ENCODE measurements around the gene FAHD1. TPM values are rescaled to one million over a fixed set of nuclear protein-coding genes. Genes with fewer than 3 reads are reported as not detected.

Gene FAHD1
- total RNA-seq, 2 experiments from 2014 or later = 8.5 to 8.8 TPM

DNA sequence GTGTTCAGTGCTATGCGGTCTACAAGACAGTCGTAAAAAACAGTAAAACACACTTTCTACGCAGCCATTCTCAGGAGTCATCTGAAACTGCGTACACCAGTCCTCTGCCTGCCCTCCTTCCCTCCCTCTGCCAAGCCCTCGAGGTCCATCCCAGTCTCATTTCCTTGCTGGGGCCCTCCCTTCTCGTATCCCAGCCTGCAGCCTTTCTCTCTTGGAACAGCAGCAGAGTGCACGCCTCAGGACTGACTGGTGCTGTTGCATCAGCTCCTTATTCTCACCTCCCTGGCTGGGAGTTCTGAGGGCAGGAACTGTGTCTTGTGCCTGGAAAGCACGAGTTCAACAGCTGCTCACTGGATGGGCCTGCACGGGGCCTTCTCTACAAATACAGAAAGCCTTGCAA is 12.5 kb downstream of the FAHD1 start:
- CTCF ChIA-PET = no interaction called here
- Mint-ChIP-seq H3K27me3 (no peaks in the 10 kb centered on the region), H3K4me3 (no peak overlapping the region), H3K27ac (no peak overlapping the region), H3K9me3 (no peaks in the 10 kb centered on the region), H3K4me1 (ENCODE audit: low read depth) (no peaks in the 10 kb centered on the region), H3K36me3 (no peaks in the 10 kb centered on the region)
- no peak for DNase-seq
- POLR2A ChIA-PET = no interaction called here
- intact Hi-C loops (cut with micrococcal nuclease) = no loop called here

DNA sequence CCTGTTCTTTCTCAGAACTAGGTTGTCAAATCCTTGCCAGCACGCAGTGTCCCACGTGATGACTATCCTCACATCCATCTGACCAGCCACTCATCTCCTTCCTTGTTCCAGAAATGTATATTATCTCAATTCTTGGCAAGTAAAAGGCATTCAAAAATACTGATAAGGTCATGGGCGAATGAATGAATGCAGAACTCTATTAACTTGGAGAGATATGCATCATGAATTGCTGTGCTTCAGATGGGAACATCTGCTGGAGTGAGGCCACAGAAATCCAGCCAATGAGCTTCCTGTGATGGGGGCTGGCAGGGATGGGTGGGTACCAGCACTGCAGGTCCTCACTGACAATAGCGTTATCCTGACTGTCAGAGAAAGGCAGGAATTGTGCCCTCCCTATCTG is 19.0 kb downstream of the FAHD1 start:
- Mint-ChIP-seq H3K4me1 (ENCODE audit: low read depth) (no peaks in the 10 kb centered on the region), H3K9me3 (no peaks in the 10 kb centered on the region), H3K36me3 (no peaks in the 10 kb centered on the region), H3K27me3 (peaks cover 3% of the 10 kb centered on the region), H3K27ac (no peak overlapping the region), H3K4me3 (no peak overlapping the region)
- POLR2A ChIA-PET = no interaction called here
- intact Hi-C loops (cut with micrococcal nuclease) = no loop called here
- no peak for DNase-seq
- CTCF ChIA-PET = no interaction called here

DNA sequence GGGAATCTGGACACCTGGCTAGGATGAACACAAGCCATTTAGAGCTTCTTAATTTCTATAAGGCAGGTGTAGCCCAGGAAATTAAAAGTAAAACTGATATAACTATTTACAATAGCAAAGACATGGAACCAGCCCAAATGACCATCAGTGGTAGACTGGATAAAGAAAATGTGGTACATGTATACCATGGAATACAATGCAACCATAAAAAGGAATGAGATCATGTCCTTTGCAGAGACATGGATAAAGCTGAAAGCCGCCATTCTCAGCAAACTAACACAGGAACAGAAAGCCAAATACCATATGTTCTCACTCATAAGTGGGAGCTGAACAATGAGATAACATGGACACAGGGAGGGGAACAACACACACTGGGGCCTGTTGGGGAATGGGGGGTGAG is 19.4 kb downstream of the FAHD1 start:
- Mint-ChIP-seq H3K9me3 (no peaks in the 10 kb centered on the region), H3K27ac (no peak overlapping the region), H3K4me3 (no peak overlapping the region), H3K27me3 (peaks cover 3% of the 10 kb centered on the region), H3K36me3 (no peaks in the 10 kb centered on the region), H3K4me1 (ENCODE audit: low read depth) (no peaks in the 10 kb centered on the region)
- intact Hi-C loops (cut with micrococcal nuclease) = no loop called here
- ChIA-PET CTCF (no interaction called here), POLR2A (no interaction called here)
- no peak for DNase-seq

DNA sequence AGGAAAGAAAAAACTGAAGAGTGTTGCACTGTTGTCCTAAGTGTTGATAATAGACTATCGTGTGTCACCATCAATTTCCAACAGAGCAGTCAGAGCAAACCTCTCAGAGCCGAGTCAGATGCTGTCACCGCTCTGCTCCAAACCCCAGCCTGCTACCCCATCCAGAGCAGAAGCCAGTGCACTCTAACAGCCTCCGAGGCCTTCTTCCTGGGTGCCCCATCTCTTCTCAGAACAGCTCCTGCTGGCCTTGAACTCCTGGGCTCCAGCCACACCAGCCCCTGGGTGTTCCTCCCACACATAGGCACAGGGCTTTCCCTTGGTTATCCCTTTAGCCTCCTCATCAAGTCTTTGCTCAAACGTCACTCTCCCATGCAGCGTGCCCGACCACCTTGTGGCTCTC is 24.0 kb downstream of the FAHD1 start:
- ChIA-PET POLR2A (no interaction called here), CTCF (no interaction called here)
- Mint-ChIP-seq H3K4me3 (no peak overlapping the region), H3K4me1 (ENCODE audit: low read depth) (peaks cover 17% of the 10 kb centered on the region), H3K9me3 (no peaks in the 10 kb centered on the region), H3K27me3 (no peaks in the 10 kb centered on the region), H3K36me3 (no peaks in the 10 kb centered on the region), H3K27ac (no peak overlapping the region)
- no peak for DNase-seq
- intact Hi-C loops (cut with micrococcal nuclease) = no loop called here

DNA sequence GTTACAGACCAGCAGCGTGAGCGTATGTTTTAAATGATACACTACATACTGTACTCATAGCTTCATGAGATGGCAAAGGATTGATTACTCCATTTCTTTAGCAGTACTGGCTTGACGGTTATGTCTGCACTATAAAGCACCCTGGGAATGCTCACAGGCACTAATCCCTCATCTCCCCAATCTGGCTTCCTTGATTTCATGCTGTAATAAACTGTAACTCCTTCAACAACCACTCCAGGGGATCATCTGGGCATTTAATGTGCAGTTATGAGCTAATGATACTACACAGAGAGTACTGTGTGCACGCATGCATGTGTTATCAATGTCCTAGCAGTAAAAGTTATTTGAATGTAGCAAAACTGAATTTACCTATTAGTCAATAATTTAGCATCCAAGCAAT is 24.8 kb downstream of the FAHD1 start:
- ChIA-PET POLR2A (no interaction called here), CTCF (interaction anchor here (1.4 kb wide), 1 partner anchor 13 kb away, joined by 4 read pairs; no protein-coding TSS in a partner anchor)
- Mint-ChIP-seq H3K27ac (no peak overlapping the region), H3K4me3 (no peak overlapping the region), H3K4me1 (ENCODE audit: low read depth) (peaks cover 17% of the 10 kb centered on the region), H3K27me3 (no peaks in the 10 kb centered on the region), H3K9me3 (no peaks in the 10 kb centered on the region), H3K36me3 (no peaks in the 10 kb centered on the region)
- intact Hi-C loops (cut with micrococcal nuclease) = no loop called here
- no peak for DNase-seq

DNA sequence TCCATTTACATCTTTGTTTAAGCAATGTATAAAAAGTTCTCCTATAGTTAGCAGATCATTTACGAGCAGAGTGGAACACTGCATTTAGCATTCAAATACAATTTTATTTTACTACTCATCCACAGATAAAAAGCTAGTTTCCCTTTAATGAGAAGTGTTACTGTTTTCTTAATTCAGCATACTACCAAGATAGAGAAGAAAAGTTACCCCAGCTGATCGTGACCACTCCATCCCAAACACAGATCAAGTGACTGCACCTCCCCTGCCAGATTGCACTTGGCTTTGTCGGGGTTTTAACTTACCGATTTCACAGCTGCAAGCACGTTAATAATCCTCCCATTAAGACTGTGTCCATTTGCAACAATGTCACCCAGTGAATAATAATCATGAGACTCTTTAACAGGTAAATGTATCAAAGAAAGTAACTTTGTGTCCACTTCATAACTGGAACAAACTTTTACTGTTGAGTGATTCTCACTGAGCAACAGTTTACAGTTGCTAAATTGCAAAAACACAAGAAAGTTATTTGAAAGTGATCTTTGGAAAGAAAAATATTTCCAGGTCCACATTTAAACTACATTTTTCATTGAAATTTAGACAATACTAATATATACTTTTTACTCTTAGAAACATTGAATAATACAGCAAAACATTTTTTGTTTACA is 30.6 kb downstream of the FAHD1 start:
- no peaks in the 10 kb centered on the region for H3K36me3 Mint-ChIP-seq
- ChIA-PET CTCF (interaction anchor here (0.7 to 3.1 kb wide), 2 partner anchors 26 to 71 kb away, joined by 3 to 12 read pairs; no protein-coding TSS in a partner anchor), POLR2A (no interaction called here)
- no peak overlapping the region for H3K27ac Mint-ChIP-seq
- no peak for DNase-seq
- H3K4me3 Mint-ChIP-seq = no peak overlapping the region
- H3K9me3 Mint-ChIP-seq = no peaks in the 10 kb centered on the region
- peaks cover 23% of the 10 kb centered on the region for H3K27me3 Mint-ChIP-seq
- intact Hi-C loops (cut with micrococcal nuclease) = no loop called here
- peaks cover 21% of the 10 kb centered on the region for H3K4me1 Mint-ChIP-seq (ENCODE audit: low read depth)

DNA sequence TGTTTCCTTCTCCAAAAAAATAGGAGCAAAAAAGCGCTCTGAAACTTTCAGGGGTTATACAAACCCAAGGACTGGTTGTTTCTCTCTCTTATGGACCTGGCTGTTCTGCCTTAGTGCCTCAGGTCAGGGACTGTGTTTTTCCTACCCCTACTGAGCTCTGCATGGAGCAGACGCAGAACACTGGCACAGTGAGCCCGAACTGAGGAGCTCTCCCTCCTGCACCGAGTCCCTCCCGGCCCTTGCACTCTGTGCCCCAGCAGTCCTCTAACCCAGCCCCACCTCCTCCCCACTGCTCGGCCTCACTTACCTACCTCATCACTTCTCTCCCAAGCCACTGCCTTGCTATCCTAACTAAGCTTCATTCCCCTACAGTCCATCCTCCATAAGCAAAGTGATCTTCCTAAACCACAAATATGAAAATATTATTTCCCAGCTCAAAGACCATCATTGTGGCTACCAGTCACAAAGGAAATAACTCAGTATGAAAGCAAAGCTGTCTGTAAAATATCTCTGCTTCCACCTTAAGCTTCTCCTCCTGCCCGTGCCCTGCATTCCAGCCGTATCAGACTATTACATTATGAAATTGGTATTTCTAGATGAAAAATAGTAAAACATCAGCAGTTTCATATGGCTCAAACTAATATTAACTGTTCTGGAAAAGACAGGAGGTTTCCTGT is 31.3 kb downstream of the FAHD1 start:
- no peak for DNase-seq
- no peak overlapping the region for H3K27ac Mint-ChIP-seq
- no peaks in the 10 kb centered on the region for H3K9me3 Mint-ChIP-seq
- H3K4me1 Mint-ChIP-seq (ENCODE audit: low read depth) = peaks cover 21% of the 10 kb centered on the region
- intact Hi-C loops (cut with micrococcal nuclease) = no loop called here
- ChIA-PET CTCF (interaction anchor here (3.1 kb wide), 1 partner anchor 71 kb away, joined by 12 read pairs; no protein-coding TSS in a partner anchor), POLR2A (no interaction called here)
- H3K27me3 Mint-ChIP-seq = peaks cover 23% of the 10 kb centered on the region
- no peak overlapping the region for H3K4me3 Mint-ChIP-seq
- no peaks in the 10 kb centered on the region for H3K36me3 Mint-ChIP-seq

DNA sequence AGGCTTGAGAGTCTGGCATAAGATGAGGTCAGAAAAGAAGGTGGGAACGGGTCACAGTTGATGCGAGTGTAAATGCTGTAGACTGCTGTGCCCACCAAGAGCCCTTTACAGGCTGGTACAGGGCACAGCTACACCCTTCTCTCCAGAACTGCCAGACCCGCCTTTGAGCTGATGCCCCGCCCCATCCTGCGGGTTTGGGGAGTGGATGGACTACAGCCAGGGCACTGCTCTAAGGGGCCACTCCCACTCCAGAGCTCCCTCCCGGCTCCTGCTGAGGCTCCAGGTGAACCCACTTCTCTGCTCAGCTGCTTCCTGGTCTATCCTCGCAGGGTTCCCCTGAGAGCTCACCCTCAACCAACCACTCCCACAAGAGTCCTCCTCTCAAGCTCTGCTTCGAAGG is 32.6 kb downstream of the FAHD1 start:
- ChIA-PET POLR2A (no interaction called here), CTCF (interaction anchor here (3.1 kb wide), 1 partner anchor 69 kb away, joined by 12 read pairs; no protein-coding TSS in a partner anchor)
- H3K4me1 Mint-ChIP-seq (ENCODE audit: low read depth) = peaks cover 17% of the 10 kb centered on the region
- H3K27ac Mint-ChIP-seq = no peak overlapping the region
- no peak overlapping the region for H3K4me3 Mint-ChIP-seq
- H3K36me3 Mint-ChIP-seq = no peaks in the 10 kb centered on the region
- intact Hi-C loops (cut with micrococcal nuclease) = no loop called here
- peaks cover 26% of the 10 kb centered on the region for H3K27me3 Mint-ChIP-seq
- DNase-seq = no peak
- no peaks in the 10 kb centered on the region for H3K9me3 Mint-ChIP-seq

DNA sequence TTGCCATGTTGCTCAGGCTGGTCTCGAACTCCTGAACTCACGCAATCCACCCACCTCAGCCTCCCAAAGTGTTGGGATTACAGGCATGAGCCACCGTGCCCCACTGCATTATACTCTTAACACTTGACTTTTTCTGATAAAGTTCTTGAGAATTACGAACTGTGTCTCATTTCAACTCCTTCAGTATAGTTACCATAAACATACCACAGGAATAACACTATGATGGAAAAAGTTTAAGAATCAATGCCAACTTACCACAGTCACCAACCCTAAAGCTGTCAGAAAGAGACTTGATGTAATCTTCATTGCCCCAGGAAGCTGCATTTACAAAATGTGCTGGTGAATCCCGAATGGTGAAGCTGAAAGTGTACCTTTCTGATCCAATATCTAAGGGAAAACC is 34.7 kb downstream of the FAHD1 start:
- CTCF ChIA-PET = interaction anchor here (1.0 to 1.6 kb wide), 4 partner anchors 34 to 279 kb away, joined by 3 read pairs; no protein-coding TSS in a partner anchor
- Mint-ChIP-seq H3K27ac (no peak overlapping the region), H3K4me3 (no peak overlapping the region), H3K36me3 (no peaks in the 10 kb centered on the region), H3K4me1 (ENCODE audit: low read depth) (peaks cover 6% of the 10 kb centered on the region), H3K9me3 (no peaks in the 10 kb centered on the region), H3K27me3 (peaks cover 26% of the 10 kb centered on the region)
- no peak for DNase-seq
- intact Hi-C loops (cut with micrococcal nuclease) = no loop called here
- POLR2A ChIA-PET = interaction anchor here (0.7 kb wide), 1 partner anchor 99 kb away, joined by 3 read pairs; no protein-coding TSS in a partner anchor

DNA sequence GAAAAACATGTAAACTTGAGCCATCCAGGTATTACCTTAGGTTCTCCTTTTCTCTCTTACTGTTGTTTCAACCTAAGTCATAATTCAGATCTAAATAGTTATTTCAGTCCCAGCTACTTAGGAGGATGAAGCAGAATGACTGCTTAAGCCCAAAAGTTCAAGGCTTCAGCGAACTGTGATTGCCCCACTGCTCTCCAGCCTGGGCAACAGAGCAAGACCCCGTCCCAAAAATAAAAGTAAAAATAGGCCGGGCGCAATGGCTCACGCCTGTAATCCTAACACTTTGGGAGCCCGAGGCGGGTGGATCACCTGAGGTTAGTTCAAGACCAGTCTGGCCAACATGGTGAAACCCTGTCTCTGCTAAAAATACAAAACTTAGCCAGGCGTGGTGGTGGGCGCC is 35.4 kb downstream of the FAHD1 start:
- POLR2A ChIA-PET = interaction anchor here (0.7 kb wide), 1 partner anchor 98 kb away, joined by 3 read pairs; no protein-coding TSS in a partner anchor
- Mint-ChIP-seq H3K9me3 (no peaks in the 10 kb centered on the region), H3K27ac (no peak overlapping the region), H3K27me3 (peaks cover 22% of the 10 kb centered on the region), H3K36me3 (no peaks in the 10 kb centered on the region), H3K4me1 (ENCODE audit: low read depth) (peaks cover 2% of the 10 kb centered on the region), H3K4me3 (no peak overlapping the region)
- intact Hi-C loops (cut with micrococcal nuclease) = no loop called here
- DNase-seq = no peak
- CTCF ChIA-PET = interaction anchor here (0.9 to 4.4 kb wide), 6 partner anchors 35 to 278 kb away, joined by 3 to 23 read pairs (median 3); no protein-coding TSS in a partner anchor

DNA sequence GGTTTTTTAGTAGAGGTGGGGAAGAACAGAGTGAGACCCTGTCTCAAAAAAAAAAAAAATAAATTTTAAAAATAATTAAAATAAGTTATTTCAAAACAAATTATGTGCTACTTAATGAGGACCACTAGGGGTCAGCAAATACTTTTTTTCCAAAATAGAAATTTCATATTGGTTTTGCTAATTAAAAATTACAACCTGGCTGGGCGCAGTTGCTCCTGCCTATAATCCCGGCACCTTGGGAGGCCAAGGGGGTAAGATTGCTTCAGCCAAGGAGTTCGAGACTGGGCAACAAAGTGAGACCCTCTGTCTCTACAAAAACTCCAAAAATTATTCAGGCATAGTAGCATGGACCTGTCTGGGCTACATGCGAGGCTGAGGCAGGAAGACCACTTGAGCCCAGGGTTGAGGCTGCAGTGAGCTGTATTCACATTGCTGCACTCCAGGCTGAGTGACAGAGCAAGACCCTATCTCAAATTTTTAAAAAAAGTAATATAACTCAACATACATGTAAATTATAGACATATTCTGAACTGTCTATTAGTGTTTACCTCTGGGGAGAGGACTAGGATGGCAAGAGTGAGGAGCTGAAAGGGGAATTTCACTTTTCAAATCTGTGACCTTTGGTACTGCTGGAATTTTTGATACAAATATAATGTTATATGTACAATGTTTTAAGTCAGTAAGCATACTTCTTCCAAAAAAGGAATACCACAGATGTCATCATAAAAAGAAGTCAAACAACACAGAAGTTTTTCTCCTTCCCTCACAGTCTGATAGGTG is 36.9 kb downstream of the FAHD1 start:
- Mint-ChIP-seq H3K4me3 (no peak overlapping the region), H3K36me3 (no peaks in the 10 kb centered on the region), H3K27ac (no peak overlapping the region), H3K27me3 (peaks cover 10% of the 10 kb centered on the region), H3K9me3 (no peaks in the 10 kb centered on the region), H3K4me1 (ENCODE audit: low read depth) (peaks cover 2% of the 10 kb centered on the region)
- no peak for DNase-seq
- ChIA-PET CTCF (interaction anchor here (0.7 to 4.4 kb wide), 4 partner anchors 11 to 295 kb away, joined by 3 to 23 read pairs (median 4); no protein-coding TSS in a partner anchor), POLR2A (no interaction called here)
- intact Hi-C loops (cut with micrococcal nuclease) = loop anchor here (2.0 kb wide), 1 partner anchor 65 kb away; no protein-coding TSS in a partner anchor
